Bone marrow (tissue), 2 donors: Measurements from ENCODE around the gene SPATA18.
"Not testable (repeated sequence)": the region's sequence is repeated elsewhere in the genome, so short reads cannot be mapped to it uniquely, and the experiment has no call there.

Experiments used
- DNase-seq, 2 donors: peaks; one replicate each; lab custom pipeline; 2025; lab: John Stamatoyannopoulos, UW

Gene SPATA18

DNA sequence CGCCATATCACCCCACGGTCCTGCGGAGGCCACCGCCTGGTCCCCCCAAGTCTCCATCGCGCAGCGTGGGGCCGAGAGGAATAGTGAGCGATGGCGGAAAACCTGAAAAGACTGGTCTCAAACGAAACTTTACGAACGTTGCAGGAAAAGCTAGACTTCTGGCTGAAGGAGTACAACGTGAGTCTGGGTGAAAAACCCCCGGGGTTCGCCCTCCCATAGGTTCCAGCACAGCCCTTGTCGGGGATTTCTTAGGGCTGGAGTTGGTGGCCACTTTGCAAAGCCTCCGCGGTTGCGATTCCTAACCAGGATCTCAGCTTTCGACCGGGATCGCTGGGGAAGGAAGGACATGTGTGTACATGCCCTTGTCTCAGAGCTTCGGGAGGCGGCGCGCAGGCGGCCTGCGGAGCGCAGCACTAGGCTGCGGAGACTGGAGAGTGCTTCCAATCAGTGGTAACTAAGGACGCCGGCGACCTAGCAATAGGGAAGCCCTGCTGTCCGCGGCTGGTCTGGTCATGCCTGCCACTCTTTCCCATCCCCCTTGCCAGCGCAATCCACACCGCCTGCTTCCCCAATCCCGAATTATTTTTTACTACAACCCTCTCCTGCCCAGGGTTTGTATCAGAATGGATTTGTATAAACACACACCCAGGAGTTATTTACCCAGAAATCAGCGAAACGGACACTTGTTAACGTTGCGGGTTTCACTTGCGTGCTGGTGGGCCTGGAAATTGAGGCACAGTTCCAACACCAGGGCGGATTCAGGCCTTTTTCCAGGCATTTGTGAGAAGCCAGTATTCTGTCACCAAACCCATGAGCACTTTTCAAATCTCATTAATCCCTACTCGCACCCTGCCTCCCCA, 741 bp downstream of the SPATA18 start:
- peak in 1 of 2 donors; percentile 25 for DNase-seq

DNA sequence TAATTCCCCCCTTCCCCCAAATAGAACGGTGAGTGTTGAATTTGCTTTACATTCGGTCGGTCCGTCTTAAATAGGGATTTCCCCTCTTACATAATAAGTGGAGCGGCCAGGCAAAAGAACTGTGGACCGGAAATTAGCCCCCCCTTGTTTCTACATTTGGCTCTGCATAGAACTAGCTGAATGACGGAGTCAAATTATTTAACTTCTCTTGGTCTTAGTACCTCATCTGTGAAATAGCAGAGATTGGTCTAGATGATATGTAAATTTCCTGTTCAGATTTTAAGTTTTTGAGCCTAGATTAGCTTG, 1.3 kb downstream of the SPATA18 start:
- no peak for DNase-seq

GRCh38 chr4:52054254-52054653, 3.1 kb downstream of the SPATA18 start:
- no peak for DNase-seq

DNA sequence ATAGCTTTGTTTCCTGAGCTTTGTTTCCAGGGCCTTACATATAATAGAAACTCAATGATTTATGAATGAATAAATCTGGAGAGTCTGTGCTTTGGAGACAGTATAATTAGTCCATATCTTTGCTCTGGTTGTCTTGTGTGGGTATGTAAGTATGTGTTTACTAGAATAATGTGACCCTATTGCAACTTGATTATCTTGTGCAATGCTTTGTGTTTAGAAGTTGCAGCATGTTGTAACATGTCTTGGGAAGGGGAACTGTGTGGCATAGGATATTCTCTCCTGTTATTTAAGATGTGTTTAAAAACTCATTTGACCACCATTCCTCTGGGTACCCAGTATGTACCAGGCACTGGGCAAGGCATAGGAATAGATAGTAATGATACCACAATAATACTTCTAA, 6.1 kb downstream of the SPATA18 start:
- DNase-seq = no peak

DNA sequence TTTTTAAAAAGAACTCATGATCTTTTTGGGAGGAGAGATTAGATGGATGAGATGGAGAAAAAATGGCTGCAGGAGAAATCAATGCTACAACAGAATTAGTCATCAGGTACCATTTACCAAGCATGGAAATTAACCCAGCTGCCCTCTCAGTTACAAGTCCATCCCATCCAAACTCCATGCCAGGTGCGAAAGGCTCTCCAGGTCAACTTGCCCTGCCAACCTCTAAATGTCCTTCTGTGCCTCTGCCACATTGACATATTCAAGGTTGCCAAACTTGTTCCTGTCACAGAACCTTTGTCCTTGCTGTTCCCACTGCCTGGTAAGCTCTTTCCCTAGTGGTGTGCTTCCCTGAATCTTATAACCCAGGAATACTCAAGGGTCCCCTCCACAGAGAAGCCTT, 7.2 kb downstream of the SPATA18 start:
- DNase-seq = no peak

- DNase-seq = no peak
Measured at GRCh38 chr4:52059372-52059771, 8.3 kb downstream of the SPATA18 start.

- no peak for DNase-seq
Measured at GRCh38 chr4:52069571-52069970, 18.5 kb downstream of the SPATA18 start.

GRCh38 chr4:52071791-52072546, 20.9 kb downstream of the SPATA18 start:
- no peak for DNase-seq

DNA sequence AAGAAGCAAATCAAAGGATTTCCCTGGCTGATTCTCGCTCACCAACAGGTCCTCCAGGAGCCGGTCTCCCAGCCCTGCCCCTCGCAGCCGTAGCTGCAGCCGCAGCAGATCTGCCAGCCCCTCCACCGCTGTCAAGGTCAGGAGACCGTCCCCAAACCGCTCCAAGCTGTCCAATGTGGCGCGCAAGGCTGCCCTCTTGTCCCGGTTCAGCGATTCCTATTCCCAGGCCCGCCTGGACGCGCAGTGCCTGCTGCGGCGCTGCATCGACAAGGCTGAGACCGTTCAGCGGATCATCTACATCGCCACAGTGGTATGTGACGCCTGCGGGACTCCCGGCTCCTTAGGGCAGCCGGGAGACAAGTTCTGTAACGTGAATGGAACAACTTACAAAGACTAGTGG, 25.6 kb downstream of the SPATA18 start:
- no peak for DNase-seq

GRCh38 chr4:52079659-52080058, 28.6 kb downstream of the SPATA18 start:
- no peak for DNase-seq

- no peak for DNase-seq
Measured at GRCh38 chr4:52081216-52081615, 30.1 kb downstream of the SPATA18 start.

GRCh38 chr4:52086425-52086824, 35.3 kb downstream of the SPATA18 start:
- not testable (repeated sequence) for DNase-seq

- no peak for DNase-seq
Measured at GRCh38 chr4:52091801-52092200, 40.7 kb downstream of the SPATA18 start.

DNA sequence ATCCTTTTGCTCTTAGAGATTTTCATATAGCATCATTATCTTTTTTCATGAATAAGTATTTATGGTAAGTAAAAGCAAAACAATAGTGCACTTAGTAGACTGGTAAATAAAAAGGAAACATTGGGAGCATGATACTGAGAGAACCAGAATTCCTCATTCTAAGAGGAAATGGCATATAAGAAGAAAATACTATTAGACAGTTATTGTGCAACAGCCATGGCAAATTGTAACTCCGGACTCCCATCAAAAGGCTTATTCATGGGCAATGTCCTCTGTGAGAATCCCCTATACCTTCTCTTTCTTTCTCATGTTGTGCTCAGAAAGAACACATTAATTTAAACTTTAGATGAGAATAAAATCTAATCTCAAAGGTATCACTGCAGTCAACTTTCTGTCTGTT, 42.4 kb downstream of the SPATA18 start:
- no peak for DNase-seq

- DNase-seq = no peak
Measured at GRCh38 chr4:52094376-52095145, 43.5 kb downstream of the SPATA18 start.

GRCh38 chr4:52095374-52095773, 44.3 kb downstream of the SPATA18 start:
- no peak for DNase-seq

DNA sequence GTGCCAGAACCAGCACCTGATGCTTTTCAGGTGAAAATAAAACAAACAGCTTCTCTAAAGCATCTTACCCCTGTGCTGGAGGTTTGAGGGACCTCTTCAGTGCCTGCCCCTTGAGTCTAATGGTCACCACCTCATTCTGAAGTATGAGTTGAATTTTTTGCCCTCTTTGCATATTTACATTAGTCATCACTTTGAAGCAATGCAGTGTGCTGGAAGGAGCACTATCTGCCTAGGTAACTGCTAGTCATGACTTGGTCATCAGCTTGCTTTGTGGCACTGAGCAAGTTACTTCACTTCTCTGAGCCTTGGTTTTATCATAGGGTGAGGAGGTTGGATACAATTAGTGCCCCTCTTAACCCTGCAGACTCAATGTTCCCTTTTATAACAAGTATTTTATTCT, 44.9 kb downstream of the SPATA18 start:
- no peak for DNase-seq

GRCh38 chr4:52098618-52099017, 47.5 kb downstream of the SPATA18 start:
- DNase-seq = no peak

GRCh38 chr4:52099860-52100461, 48.9 kb downstream of the SPATA18 start:
- DNase-seq = no peak

DNA sequence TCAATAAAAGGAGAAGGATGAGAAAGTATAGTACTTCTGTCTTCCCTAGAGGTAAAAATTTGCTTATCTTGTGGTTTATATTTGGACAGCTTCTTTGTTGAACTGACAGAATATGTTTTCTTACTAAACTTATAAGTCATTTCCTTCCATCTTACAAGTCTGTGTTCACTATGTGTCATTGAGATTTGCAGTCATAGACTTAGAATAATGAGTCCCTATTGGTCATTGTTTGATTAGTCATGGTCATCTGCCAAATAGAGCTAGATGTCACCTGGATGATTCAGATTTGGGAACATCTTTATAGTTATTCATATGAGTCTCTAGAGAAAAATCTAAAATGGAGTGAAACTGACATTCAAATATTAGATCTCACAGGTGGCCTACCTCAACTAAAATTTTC, 51.5 kb downstream of the SPATA18 start:
- DNase-seq = no peak

- no peak for DNase-seq
Measured at GRCh38 chr4:52103319-52103718, 52.2 kb downstream of the SPATA18 start.

DNA sequence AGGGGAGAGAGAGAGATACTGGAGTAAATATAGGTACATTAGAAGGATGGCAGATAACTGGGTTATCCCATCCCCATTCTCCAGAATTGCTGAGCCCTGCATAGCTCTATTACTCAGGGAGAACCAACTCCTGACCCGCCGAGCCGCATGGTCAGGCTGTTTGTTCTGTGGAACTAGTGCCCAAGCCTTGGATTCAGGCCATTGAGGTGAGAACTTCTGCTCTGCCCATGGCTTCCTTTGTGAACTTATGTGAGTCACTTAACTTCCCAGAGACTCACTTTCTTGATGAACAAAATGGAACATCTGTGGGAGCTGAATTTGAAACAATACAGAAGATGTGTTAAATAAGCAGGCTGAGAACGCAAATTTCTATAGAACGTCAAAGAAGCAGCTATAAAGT, 54.2 kb downstream of the SPATA18 start:
- DNase-seq = no peak
